Activated CD4-positive, alpha-beta memory T cell treated with anti-CD3 and anti-CD28 coated beads, Interleukin-2, amount 10 ng/mL, durations not matched to agents 7 days and 5 days (primary cell): ENCODE results near the gene SLC22A2. TPM values are rescaled to one million over a fixed set of nuclear protein-coding genes. Genes with fewer than 3 reads are reported as not detected.

Source experiments
- CTCF ChIA-PET: fragments of 350-600 bp; sonication (Branson Sonifier 250); formaldehyde crosslinking; loops from one replicate; lab custom pipeline; 2021; ENCODE audit warnings: antibody characterized with exemption, inconsistent platforms; lab: Charles Lee
- POLR2A ChIA-PET: fragments of 350-600 bp; sonication (Branson Sonifier 250); formaldehyde crosslinking; loops from one replicate; lab custom pipeline; 2021; ENCODE audit warnings: antibody characterized with exemption; lab: Charles Lee
- DNase-seq: peaks from one replicate; pipeline ENCODE4 v3.0.0-alpha.2; 2020
- H3K27ac Mint-ChIP-seq: one replicate; pipeline ENCODE4 v1.8.0; 2021; ENCODE audit warnings: mild to moderate bottlenecking, mixed read lengths
- H3K27me3 Mint-ChIP-seq: one replicate; pipeline ENCODE4 v1.8.0; 2021; ENCODE audit warnings: mixed read lengths
- H3K36me3 Mint-ChIP-seq: one replicate; pipeline ENCODE4 v1.8.0; 2021; ENCODE audit warnings: low read depth, mixed read lengths
- H3K4me1 Mint-ChIP-seq: one replicate; pipeline ENCODE4 v1.8.0; 2021; ENCODE audit warnings: mixed read lengths
- H3K4me3 Mint-ChIP-seq: one replicate; pipeline ENCODE4 v1.8.0; 2021; ENCODE audit warnings: mild to moderate bottlenecking, mixed read lengths
- H3K9me3 Mint-ChIP-seq: one replicate; pipeline ENCODE4 v1.8.0; 2021; ENCODE audit warnings: mixed read lengths
- total RNA-seq, 2 experiments: library from RNA; stranded (reverse); gene quantifications; one replicate each; pipeline ENCODE4 v1.2.3, GENCODE V29; 2021

SLC22A2 gene
- total RNA-seq, 2 experiments from 2014 or later, result not detected

DNA sequence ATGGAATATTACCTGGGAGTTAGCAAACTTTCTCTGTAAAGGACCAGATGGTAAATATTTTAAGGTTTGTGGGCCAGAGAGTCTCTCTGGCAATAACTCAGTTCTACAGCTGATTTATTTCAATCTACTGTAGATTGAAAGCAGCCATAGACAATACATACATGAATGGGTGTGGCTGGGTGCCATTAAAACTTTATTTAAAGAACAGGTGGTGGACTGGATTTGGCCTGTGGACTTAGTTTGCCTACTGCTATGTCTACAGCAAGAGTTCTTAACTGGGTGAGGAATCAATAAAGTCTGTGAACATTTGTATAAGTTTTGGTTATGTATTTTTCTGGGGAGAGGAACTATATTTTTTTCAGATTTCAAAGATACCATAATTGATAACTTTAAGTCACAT, 55.1 kb downstream of the SLC22A2 start:
- Mint-ChIP-seq H3K4me1 (no peaks in the 10 kb centered on the region), H3K36me3 (no peaks in the 10 kb centered on the region), H3K4me3 (no peak overlapping the region), H3K9me3 (peaks cover 2% of the 10 kb centered on the region), H3K27ac (no peak overlapping the region), H3K27me3 (no peaks in the 10 kb centered on the region)
- CTCF ChIA-PET, result no interaction called here
- DNase-seq, result no peak
- POLR2A ChIA-PET, result no interaction called here

- no peak overlapping the region for H3K27ac Mint-ChIP-seq
- H3K4me1 Mint-ChIP-seq, result no peaks in the 10 kb centered on the region
- no peak overlapping the region for H3K4me3 Mint-ChIP-seq
- H3K9me3 Mint-ChIP-seq, result peaks cover 2% of the 10 kb centered on the region
- ChIA-PET CTCF (no interaction called here), POLR2A (no interaction called here)
- no peak for DNase-seq
- H3K36me3 Mint-ChIP-seq, result no peaks in the 10 kb centered on the region
- H3K27me3 Mint-ChIP-seq, result no peaks in the 10 kb centered on the region
These were observed 55.5 kb downstream of the SLC22A2 start for GRCh38 chr6:160203076-160203475.

DNA sequence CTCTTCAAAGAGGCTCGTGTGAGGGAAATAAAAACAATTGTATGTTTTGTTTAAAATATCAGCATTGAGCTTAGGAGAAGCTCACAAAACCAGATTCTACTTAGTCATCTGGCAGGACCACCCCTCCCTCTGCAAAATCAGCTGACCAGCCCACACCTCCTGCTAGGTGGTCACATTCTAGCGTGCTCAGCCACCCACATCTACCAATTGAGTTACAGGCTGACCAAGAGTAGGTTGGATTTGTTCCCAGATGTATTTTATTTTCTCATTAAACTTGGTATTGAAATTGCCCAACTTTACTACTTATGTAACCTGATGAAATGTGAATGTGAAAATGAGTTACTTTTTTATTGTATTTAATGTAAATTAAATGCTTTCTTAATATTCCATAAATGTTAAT, 56.2 kb downstream of the SLC22A2 start:
- peaks cover 2% of the 10 kb centered on the region for H3K9me3 Mint-ChIP-seq
- H3K27me3 Mint-ChIP-seq, result no peaks in the 10 kb centered on the region
- H3K27ac Mint-ChIP-seq, result no peak overlapping the region
- DNase-seq, result no peak
- H3K4me3 Mint-ChIP-seq, result no peak overlapping the region
- POLR2A ChIA-PET, result no interaction called here
- CTCF ChIA-PET, result no interaction called here
- no peaks in the 10 kb centered on the region for H3K4me1 Mint-ChIP-seq
- no peaks in the 10 kb centered on the region for H3K36me3 Mint-ChIP-seq

DNA sequence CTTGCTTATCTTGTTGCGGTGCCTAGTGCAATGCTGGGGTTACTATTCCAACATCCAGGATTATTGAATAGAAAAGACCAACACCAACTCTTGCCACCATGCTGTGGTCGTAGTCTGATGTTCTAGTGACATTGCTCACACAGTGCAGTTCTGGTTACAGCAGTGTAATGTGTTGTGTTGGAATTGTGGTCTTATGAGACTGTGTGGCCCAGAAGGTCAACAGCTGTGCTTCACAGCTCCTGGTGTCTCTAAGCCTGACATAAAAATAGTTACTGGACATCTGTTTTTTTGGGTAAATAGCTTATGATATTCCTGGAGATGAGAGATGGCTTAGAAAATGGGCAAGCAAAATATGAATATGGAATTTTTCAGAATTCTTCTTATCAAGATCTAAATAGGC, 57.6 kb downstream of the SLC22A2 start:
- H3K4me3 Mint-ChIP-seq, result no peak overlapping the region
- CTCF ChIA-PET, result no interaction called here
- no peaks in the 10 kb centered on the region for H3K4me1 Mint-ChIP-seq
- no peaks in the 10 kb centered on the region for H3K36me3 Mint-ChIP-seq
- no peak overlapping the region for H3K27ac Mint-ChIP-seq
- DNase-seq, result no peak
- peaks cover 5% of the 10 kb centered on the region for H3K27me3 Mint-ChIP-seq
- H3K9me3 Mint-ChIP-seq, result no peaks in the 10 kb centered on the region
- POLR2A ChIA-PET, result no interaction called here

GRCh38 chr6:160198606-160199211, 59.9 kb downstream of the SLC22A2 start:
- Mint-ChIP-seq H3K36me3 (no peaks in the 10 kb centered on the region), H3K9me3 (peaks cover 6% of the 10 kb centered on the region), H3K27me3 (peaks cover 8% of the 10 kb centered on the region), H3K4me1 (no peaks in the 10 kb centered on the region), H3K4me3 (no peak overlapping the region), H3K27ac (no peak overlapping the region)
- ChIA-PET CTCF (no interaction called here), POLR2A (no interaction called here)
- no peak for DNase-seq

- CTCF ChIA-PET, result no interaction called here
- Mint-ChIP-seq H3K4me1 (no peaks in the 10 kb centered on the region), H3K9me3 (peaks cover 10% of the 10 kb centered on the region), H3K27me3 (peaks cover 8% of the 10 kb centered on the region), H3K27ac (no peak overlapping the region), H3K4me3 (no peak overlapping the region), H3K36me3 (no peaks in the 10 kb centered on the region)
- POLR2A ChIA-PET, result no interaction called here
- no peak for DNase-seq
These were observed 61.0 kb downstream of the SLC22A2 start for GRCh38 chr6:160197662-160198061.

- no peak for DNase-seq
- ChIA-PET CTCF (no interaction called here), POLR2A (no interaction called here)
- no peak overlapping the region for H3K27ac Mint-ChIP-seq
- peaks cover 19% of the 10 kb centered on the region for H3K9me3 Mint-ChIP-seq
- H3K4me3 Mint-ChIP-seq, result no peak overlapping the region
- H3K27me3 Mint-ChIP-seq, result peaks cover 10% of the 10 kb centered on the region
- no peaks in the 10 kb centered on the region for H3K4me1 Mint-ChIP-seq
- no peaks in the 10 kb centered on the region for H3K36me3 Mint-ChIP-seq
These were observed 63.8 kb downstream of the SLC22A2 start for GRCh38 chr6:160194808-160195207.

DNA sequence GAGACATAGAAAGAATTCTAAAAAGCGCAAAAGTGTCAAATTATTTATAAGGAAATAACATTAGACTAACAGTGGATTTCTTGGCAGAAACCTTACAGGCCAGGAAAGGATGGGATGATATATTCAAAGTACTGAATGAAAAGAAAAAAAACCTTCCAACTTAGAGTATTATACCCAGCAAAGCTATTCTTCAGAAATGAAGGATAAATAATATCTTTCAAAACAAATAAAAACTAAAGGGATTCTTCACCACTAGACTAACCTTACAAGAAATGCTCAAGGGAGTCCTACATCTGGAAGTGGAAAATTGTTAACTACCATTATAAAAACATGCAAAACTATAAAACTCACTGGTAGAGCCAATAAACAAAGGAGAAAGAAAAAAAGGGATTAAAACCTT, 65.8 kb downstream of the SLC22A2 start:
- Mint-ChIP-seq H3K27me3 (peaks cover 11% of the 10 kb centered on the region), H3K4me1 (no peaks in the 10 kb centered on the region), H3K36me3 (no peaks in the 10 kb centered on the region), H3K9me3 (peaks cover 19% of the 10 kb centered on the region), H3K4me3 (no peak overlapping the region), H3K27ac (no peak overlapping the region)
- DNase-seq, result no peak
- ChIA-PET POLR2A (no interaction called here), CTCF (no interaction called here)

DNA sequence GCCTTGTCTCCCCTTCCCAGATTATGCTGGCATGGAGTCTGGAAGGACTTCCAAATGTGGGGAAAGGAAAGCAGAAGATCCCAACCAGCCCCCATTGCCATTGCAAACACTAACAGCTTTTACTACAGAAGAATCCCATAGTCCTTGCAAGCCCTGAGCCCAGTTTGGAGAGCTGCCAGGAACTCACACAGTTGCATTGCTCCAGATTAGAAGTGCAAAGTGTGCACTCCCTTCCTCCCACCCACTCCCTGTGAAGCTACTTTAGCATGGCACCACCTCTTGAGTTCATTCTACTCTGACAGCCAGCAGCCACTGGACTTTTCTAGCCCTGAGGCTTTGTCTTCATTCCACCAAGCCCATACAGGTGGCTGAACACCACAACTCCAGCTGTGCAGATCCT, 67.6 kb downstream of the SLC22A2 start:
- POLR2A ChIA-PET, result no interaction called here
- CTCF ChIA-PET, result no interaction called here

GRCh38 chr6:160190081-160190480, 68.5 kb downstream of the SLC22A2 start:
- Mint-ChIP-seq H3K9me3 (peaks cover 19% of the 10 kb centered on the region), H3K36me3 (no peaks in the 10 kb centered on the region), H3K4me3 (no peak overlapping the region), H3K27me3 (peaks cover 6% of the 10 kb centered on the region), H3K4me1 (no peaks in the 10 kb centered on the region), H3K27ac (no peak overlapping the region)
- no peak for DNase-seq
- ChIA-PET CTCF (no interaction called here), POLR2A (no interaction called here)

More for the DNA sequence above, 67.6 kb downstream of the SLC22A2 start:
- Mint-ChIP-seq H3K27ac (no peak overlapping the region), H3K9me3 (peaks cover 19% of the 10 kb centered on the region), H3K27me3 (peaks cover 6% of the 10 kb centered on the region), H3K36me3 (no peaks in the 10 kb centered on the region), H3K4me1 (no peaks in the 10 kb centered on the region), H3K4me3 (no peak overlapping the region)
- no peak for DNase-seq

DNA sequence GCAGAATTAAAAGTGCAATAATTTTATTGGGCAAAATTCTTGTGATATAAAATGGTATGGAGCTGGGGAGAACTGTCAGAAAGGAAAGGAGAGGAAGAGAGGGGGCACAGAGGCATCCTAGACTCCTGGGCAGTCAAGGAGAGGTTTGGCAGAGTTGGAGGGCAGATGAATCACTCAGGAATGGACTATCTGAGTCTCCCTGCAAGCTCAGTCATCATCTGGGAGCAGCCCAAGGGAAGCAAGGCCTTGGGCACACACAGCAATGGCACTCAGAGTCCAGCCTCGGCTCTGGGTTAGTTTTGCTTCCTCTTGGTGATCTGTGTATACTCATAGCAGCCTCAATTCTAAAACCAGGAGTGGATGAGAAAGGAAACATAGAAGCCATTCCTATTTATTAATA, 69.8 kb downstream of the SLC22A2 start:
- ChIA-PET POLR2A (no interaction called here), CTCF (no interaction called here)
- Mint-ChIP-seq H3K4me1 (no peaks in the 10 kb centered on the region), H3K27me3 (peaks cover 3% of the 10 kb centered on the region), H3K27ac (no peak overlapping the region), H3K9me3 (peaks cover 13% of the 10 kb centered on the region), H3K36me3 (no peaks in the 10 kb centered on the region), H3K4me3 (no peak overlapping the region)
- DNase-seq, result no peak

DNA sequence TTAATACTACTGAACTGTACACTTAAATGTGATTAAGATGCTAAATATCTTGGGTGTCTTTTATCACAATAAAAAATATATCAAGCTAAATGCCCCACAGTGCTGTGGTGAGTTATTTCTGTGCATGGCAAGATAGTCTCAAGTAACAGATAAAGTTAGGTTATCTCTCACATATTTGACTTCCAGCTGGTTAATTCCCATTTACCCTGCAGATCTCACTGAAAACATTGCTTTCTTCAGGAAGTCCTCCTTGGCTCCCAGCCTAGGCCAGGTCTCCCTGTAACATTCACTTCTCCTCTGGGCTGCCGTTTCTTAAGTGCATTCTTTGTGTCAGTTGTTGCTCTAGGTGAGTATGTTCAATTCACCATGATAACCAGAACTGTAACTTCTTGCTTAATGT, 77.9 kb downstream of the SLC22A2 start:
- no peaks in the 10 kb centered on the region for H3K36me3 Mint-ChIP-seq
- DNase-seq, result no peak
- no peak overlapping the region for H3K27ac Mint-ChIP-seq
- ChIA-PET POLR2A (no interaction called here), CTCF (no interaction called here)
- no peaks in the 10 kb centered on the region for H3K9me3 Mint-ChIP-seq
- H3K27me3 Mint-ChIP-seq, result peaks cover 10% of the 10 kb centered on the region
- H3K4me1 Mint-ChIP-seq, result no peaks in the 10 kb centered on the region
- H3K4me3 Mint-ChIP-seq, result no peak overlapping the region

DNA sequence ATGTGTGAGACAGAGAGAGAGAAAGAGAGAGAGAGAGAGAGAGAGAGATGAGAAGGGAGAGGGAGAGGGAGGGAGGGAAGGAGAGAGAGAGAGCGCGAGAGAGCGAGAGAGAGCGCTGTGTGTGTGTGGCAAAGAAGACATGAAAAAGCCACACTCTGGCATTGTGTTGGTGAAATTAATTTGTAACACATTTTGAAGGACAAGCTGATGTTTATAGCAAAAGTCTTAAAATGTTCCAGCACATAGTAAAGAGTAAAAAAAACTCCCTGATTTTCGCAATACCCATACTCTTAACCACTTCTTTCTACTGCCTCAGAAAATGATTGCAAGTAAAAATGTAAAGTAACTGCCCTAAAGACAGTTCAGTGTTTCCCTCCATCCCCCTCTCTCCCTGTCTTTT, 80.3 kb downstream of the SLC22A2 start:
- no peaks in the 10 kb centered on the region for H3K9me3 Mint-ChIP-seq
- no peak overlapping the region for H3K4me3 Mint-ChIP-seq
- ChIA-PET CTCF (no interaction called here), POLR2A (no interaction called here)
- H3K27ac Mint-ChIP-seq, result no peak overlapping the region
- no peaks in the 10 kb centered on the region for H3K4me1 Mint-ChIP-seq
- no peaks in the 10 kb centered on the region for H3K36me3 Mint-ChIP-seq
- no peak for DNase-seq
- H3K27me3 Mint-ChIP-seq, result peaks cover 10% of the 10 kb centered on the region

DNA sequence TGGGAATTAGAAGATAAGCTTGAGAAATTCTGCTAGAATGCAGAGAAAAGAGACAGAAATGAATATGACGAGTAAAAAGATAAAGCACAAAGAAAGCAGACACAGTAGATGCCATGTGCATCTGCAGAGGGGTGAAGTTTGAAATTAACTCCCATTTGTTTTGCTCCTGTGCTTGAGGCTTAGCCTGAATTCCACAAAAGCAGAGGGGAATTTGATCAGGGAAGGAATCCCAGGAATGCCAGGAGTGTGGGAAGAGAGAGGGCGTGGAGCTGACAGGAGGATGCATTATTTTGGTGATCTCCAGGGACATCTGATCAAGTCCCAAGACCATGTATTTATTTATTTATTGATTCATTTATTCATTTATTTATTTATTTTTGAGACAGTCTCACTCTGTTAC, 81.4 kb downstream of the SLC22A2 start:
- POLR2A ChIA-PET, result no interaction called here
- CTCF ChIA-PET, result no interaction called here
- Mint-ChIP-seq H3K36me3 (no peaks in the 10 kb centered on the region), H3K27me3 (peaks cover 10% of the 10 kb centered on the region), H3K9me3 (no peaks in the 10 kb centered on the region), H3K4me3 (no peak overlapping the region), H3K27ac (no peak overlapping the region), H3K4me1 (no peaks in the 10 kb centered on the region)
- no peak for DNase-seq
